Stromal cell of bone marrow (primary cell): ENCODE data around the gene FXR2.

Experiments used
- DNase-seq: peaks from one replicate; pipeline ENCODE4 v3.0.0-alpha.2; 2012; ENCODE audit warnings: low read depth

FXR2 gene

GRCh38 chr17:7570351-7570750, 44.3 kb downstream of the FXR2 start:
- DNase-seq: no peak

- no peak for DNase-seq
Observed at GRCh38 chr17:7569571-7569970, 45.1 kb downstream of the FXR2 start.

GRCh38 chr17:7563115-7563869, 51.4 kb downstream of the FXR2 start:
- DNase-seq: no peak

- no peak for DNase-seq
Observed at GRCh38 chr17:7562208-7562605, 52.5 kb downstream of the FXR2 start.

- peak; percentile 78 for DNase-seq
Observed at GRCh38 chr17:7561589-7562207, 53.0 kb downstream of the FXR2 start, which contains the start of gene SENP3. Gene SENP3, plus strand, starts transcription at chr17:7561919. Its CDS starts 1,158 bp downstream, at chr17:7563077.

- peak; percentile 55 for DNase-seq
Observed at GRCh38 chr17:7561028-7561575, 53.6 kb downstream of the FXR2 start.

GRCh38 chr17:7560172-7561027, 54.3 kb downstream of the FXR2 start:
- no peak for DNase-seq

GRCh38 chr17:7559320-7560171, 55.2 kb downstream of the FXR2 start:
- no peak for DNase-seq

- no peak for DNase-seq
Observed at GRCh38 chr17:7558544-7559319, 56.0 kb downstream of the FXR2 start, which contains the start of gene TNFSF13. Gene TNFSF13, plus strand, starts transcription at chr17:7558750. Its CDS starts 290 bp downstream, at chr17:7559040.

- DNase-seq: peak; percentile 54
Observed at GRCh38 chr17:7557775-7558543, 56.7 kb downstream of the FXR2 start.

GRCh38 chr17:7557147-7557764, 57.4 kb downstream of the FXR2 start:
- DNase-seq: no peak

- DNase-seq: no peak
Observed at GRCh38 chr17:7556627-7557026, 58.1 kb downstream of the FXR2 start.

- DNase-seq: no peak
Observed at GRCh38 chr17:7555320-7555948, 59.3 kb downstream of the FXR2 start.

GRCh38 chr17:7553356-7553755, 61.3 kb downstream of the FXR2 start:
- no peak for DNase-seq

- no peak for DNase-seq
Observed at GRCh38 chr17:7552621-7553051, 62.1 kb downstream of the FXR2 start.

GRCh38 chr17:7551396-7551795, 63.3 kb downstream of the FXR2 start:
- no peak for DNase-seq

- DNase-seq: no peak
Observed at GRCh38 chr17:7550344-7550743, 64.4 kb downstream of the FXR2 start.

- no peak for DNase-seq
Observed at GRCh38 chr17:7549401-7550055, 65.2 kb downstream of the FXR2 start.
